Gastroesophageal sphincter (tissue), 3 donors: Measurements from ENCODE around the gene KCNE2.

Experiments
- CTCF ChIP-seq, 4 experiments: fragments of 200-600 bp in 2 of 4; fragments of 450-650 bp in 2 of 4; sonication (generic) in 1 of 4; IDR thresholded peaks; one replicate each; pipeline ENCODE4 v1.5.1; 2017 to 2019; ENCODE audit warnings: antibody characterized with exemption in 4 of 4, mild to moderate bottlenecking in 2 of 4, moderate library complexity in 2 of 4
- EP300 ChIP-seq: sonication (generic); formaldehyde crosslinking; IDR thresholded peaks from one replicate; pipeline ENCODE4 v1.6.1; 2017; ENCODE audit warnings: antibody characterized with exemption, mild to moderate bottlenecking
- POLR2A ChIP-seq, 2 donors: fragments of 450-650 bp; IDR thresholded peaks; one replicate each; pipeline ENCODE4 v1.6.1; 2017; ENCODE audit warnings: antibody characterized with exemption in 2 of 2, mild to moderate bottlenecking in 2 of 2, moderate library complexity in 1 of 2
- POLR2AphosphoS5 ChIP-seq: sonication (generic); formaldehyde crosslinking; IDR thresholded peaks from one replicate; pipeline ENCODE4 v1.6.1; 2017; ENCODE audit warnings: antibody characterized with exemption

GRCh38 chr21:34343838-34344381 is 19.9 kb upstream of the KCNE2 start:
- TF ChIP-seq CTCF (IDR thresholded peaks at IDR 0.05) (no peak), EP300 (no peak), POLR2A (IDR thresholded peaks at IDR 0.05) (no peak), POLR2AphosphoS5 (no peak)
